Stomach (tissue), 4 donors: ENCODE data around the gene ARL5C.

Source experiments
- EP300 ChIP-seq: sonication (generic); formaldehyde crosslinking; IDR thresholded peaks from one replicate; pipeline ENCODE4 v1.6.1; 2017; ENCODE audit warnings: antibody characterized with exemption
- TF ChIP-seq, protein P1 (sequence below), 7 experiments: fragments of 450-650 bp in 4 of 7; fragments of 200-600 bp in 3 of 7; sonication (generic) in 3 of 7; IDR thresholded peaks; one replicate each; pipeline ENCODE4 v1.5.1; 2016 to 2019; ENCODE audit warnings: antibody characterized with exemption in 7 of 7, control low read depth in 2 of 7, mild to moderate bottlenecking in 1 of 7

DNA sequence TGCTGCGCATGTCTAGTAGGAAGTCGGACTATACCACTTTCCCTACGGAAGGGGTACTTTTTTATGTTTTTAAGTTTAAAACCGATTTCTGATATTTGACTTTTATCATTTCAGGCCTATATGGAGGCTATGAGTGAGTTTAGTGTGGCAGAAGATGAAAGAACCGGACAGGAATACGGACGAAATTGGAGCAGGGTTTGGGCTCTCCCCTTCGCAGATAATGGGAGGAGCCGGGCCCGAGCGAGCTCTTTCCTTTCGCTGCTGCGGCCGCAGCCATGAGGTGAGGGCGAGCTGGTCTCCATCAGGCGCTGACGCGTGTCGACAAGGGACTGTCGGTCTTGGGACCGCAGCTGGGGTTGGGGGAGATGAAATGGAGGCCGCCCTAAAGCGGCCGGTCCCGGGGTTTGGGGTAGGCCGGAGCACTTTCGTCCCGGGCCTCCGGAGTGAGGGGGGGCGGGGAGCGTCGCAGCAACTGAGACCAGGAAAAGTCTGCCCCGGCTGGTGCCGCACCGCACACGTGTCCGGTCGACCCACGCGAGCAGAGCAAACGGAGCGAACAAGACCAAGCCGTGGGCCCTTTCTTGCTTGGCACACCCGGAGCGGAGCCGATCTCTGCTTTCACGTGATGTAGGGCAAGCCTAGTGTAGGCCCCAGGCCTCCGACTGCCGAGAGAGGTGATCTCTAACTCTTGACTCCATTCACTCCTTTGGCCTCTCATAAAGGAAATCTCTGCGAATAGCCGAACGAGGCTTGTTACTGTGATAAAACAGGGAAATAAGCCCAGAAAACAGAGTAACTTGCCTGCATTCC, 34.3 kb upstream of the ARL5C start, which contains the start of gene RPL19:
- TF ChIP-seq, protein P1, sequence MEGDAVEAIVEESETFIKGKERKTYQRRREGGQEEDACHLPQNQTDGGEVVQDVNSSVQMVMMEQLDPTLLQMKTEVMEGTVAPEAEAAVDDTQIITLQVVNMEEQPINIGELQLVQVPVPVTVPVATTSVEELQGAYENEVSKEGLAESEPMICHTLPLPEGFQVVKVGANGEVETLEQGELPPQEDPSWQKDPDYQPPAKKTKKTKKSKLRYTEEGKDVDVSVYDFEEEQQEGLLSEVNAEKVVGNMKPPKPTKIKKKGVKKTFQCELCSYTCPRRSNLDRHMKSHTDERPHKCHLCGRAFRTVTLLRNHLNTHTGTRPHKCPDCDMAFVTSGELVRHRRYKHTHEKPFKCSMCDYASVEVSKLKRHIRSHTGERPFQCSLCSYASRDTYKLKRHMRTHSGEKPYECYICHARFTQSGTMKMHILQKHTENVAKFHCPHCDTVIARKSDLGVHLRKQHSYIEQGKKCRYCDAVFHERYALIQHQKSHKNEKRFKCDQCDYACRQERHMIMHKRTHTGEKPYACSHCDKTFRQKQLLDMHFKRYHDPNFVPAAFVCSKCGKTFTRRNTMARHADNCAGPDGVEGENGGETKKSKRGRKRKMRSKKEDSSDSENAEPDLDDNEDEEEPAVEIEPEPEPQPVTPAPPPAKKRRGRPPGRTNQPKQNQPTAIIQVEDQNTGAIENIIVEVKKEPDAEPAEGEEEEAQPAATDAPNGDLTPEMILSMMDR (IDR thresholded peaks at IDR 0.05) = no peak
- TF ChIP-seq EP300 = no peak
